GM18858 (cell line): ENCODE measurements around the gene TNNT3.

Experiments used
- ATAC-seq: cut with Tn5 transposase; IDR thresholded peaks from one replicate; pipeline ENCODE4 v1.9.1; 2021; ENCODE audit not compliant: unreplicated experiment

TNNT3 gene

DNA sequence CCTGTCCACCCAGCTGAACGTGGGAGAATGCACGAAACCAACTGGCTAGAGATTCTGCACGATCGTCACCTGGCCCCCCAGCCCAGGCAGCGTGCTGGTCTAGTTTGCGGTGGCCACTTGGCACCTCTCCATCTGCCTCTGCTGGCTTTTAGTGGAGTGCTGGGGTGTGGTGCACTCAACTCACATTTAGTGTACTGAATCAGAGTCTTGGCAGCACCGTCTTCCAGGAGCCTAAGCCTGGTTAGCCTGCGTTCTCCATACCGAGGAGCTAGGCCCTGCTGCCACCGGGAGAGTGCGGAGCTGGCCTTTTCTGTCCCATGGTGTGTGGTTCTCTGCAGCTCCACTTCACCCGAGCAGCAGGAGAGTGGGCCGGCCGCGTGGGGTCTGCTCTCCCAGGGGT, 30.4 kb downstream of the TNNT3 start:
- ATAC-seq, result no peak

DNA sequence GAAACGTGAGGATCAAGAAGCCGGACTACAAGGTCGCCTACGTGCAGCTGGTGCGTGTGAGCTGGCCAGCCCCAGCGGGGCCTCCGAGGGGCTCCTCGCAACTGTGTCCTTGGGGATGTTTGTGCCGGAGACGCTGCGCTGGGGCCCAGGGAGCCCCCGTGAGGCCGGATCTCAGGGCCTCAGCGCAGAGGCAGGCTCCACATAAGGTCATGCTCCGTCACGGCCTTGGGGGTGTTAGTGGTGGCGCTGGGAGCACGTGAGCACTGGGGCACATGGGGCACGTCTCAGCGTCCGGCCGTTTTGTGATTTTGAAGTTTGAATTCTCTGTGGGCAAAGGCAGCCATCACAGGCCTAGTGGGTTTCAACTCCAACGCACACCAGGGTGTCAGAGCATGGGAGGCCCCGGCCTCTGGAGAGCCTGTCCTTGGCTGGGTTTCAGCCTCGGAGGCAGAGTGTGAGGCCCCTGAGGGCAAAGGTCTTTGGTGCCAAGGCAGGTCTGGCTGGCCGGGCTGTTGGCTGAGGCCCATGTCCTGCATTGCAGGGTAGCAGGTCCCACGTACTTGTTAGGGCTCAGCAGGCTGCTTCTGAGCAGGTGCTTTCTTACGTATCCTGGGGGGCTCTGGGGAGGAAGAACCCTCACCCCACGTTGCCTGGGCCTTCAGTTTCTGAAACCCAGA, 33.4 kb downstream of the TNNT3 start:
- no peak for ATAC-seq

DNA sequence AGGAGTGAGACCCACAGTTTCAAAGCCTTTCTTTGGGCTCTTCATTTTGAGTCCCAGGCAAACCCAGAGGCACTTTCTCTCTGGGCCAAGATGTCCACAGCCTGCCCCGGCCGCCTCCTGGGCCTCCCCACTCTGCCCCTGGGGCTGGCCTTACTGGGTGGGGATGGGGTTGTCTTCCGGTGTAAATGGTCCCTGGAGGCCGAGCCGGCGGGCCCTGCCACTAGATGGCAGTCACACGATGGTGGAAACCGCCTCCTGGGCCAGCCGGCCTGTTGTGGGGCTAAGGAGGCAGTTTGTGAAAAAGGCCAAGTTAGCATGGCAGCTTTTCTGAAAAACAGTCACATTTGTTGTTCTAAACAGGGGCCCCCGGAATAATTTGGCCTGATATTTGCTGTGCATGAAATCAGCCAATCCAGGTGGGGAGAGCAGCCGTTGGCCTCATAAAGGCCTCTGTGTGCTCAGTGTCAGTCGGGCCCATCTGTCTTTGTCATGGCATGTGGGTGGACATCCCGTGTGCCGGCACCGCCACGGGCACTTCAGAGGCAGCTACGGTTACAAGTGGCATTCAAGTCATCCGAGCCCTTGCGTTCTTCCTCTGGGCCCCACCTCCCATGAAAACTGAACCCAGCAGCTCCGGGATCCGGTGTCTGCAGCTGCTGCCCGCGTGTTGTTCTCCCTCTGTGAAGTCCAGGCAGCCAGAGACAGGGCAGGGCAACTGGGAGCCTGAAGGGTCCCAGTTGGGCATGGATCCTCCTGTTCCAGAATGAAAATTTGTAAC, 34.2 kb downstream of the TNNT3 start:
- no peak for ATAC-seq

DNA sequence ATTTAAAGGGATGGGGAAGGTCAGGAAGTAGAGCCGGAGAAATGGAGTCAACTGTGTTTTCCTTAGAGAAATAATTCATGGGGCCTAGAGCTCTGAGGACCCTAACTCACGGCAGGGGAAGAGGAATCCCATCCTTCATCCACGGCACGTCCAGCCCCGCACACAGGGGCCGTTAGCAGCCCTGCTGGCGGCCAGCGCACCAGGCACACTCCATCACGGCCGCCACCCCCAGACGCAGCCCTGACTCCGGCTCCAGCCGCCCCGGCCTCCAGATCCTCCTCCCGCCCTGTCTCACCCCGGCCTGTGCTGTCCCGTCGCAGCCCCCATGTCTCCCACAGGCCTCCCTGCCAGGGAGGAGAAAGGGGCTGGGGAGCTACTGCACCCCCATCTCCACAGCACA, 38.9 kb downstream of the TNNT3 start:
- ATAC-seq, result no peak

DNA sequence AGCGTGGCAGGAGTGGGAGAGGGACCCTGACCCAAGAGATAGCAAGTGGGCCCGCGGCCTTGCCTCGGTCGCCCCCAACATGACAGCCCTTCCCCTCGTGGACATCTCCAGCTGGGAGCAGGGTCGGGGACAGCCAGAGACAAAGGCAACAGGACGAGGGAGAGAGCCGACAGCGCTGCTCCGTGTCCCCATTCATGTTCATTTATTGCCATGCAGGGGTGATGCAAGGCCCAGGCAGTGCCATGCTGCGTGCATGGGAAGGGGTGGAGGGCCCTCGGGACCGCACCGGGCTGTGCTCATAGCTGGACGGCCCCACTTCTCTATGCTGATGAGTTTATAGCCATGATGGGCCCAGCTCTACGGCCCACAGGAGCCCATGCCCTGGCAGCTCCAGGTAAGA, 40.3 kb downstream of the TNNT3 start:
- no peak for ATAC-seq

DNA sequence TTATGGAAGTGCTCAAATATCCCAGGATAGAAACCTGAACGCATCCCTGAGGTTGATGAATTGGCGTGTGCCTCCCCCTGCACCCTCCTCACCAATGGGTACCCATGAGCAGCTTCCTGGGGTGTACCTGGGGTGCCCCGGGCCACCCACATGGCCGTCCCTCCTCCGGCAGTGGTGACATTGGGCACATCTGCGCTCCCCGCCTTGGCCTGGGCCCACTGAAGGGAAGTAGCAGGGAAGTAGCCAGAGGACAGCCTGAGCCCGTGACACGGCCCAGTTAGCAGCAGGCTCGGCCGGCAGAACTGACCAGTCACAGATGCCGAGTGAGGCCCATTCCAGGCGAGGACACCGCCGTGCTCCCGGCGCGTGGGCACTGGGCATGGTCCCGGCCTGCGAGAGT, 44.4 kb downstream of the TNNT3 start:
- ATAC-seq, result no peak

DNA sequence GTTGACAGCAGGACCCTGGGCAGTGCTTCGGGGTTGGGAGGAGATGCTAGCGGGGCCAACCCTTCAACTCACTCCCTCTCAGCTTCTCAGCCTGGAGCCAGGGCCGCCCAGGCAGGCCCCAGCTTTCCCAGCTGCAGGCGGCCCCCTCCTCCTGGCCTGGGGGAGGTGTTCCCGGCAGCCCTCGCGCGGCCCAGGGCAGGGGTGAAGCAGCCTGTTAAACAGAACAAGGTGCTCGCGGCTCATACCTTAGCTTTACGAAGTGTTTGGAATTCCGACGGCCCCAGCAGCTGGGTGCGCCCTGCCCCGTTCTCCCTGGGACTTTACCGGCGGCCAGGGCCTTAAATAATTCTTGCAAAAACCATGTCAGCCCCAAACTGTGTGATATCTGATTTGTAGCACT, 44.8 kb downstream of the TNNT3 start:
- no peak for ATAC-seq

DNA sequence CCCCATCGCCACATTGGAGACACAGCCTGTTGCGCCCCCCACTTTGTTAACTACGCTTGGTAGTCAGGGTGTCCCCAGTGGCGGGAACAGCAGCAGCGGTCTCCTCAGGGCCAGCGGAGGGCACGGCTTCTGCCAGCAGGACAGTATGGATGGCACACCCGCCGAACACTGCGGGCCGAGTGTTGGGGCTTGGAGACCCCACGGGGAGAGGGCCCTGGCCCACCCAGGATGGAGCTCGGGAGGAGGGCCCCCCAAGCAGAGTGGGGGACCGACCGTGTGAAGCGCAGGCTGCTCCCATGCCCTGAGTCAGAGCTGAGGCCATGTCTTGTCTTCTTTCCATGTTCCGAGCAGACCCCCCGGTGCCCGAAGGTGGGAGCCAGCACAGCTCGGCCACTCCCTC, 45.5 kb downstream of the TNNT3 start:
- ATAC-seq, result no peak

DNA sequence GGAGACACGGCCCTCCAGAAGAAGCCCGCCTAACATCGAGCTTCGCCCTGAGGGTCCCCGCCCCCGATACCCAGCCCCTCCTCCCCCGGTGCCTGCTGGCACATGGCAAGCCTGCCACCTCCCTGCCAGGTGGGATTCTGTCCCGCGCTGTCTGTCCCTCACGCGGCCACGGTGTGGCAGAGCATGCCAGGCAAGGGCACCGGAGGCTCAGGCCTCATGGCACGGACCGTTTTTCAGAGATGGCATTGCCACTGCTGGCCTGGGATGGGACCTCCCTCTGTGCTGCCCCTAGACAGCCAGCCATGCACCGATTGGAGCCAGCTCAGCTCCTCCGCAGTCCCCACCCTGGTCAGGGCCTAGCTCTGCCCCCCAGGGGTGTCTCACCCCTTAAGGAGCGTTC, 47.0 kb downstream of the TNNT3 start:
- ATAC-seq, result no peak

DNA sequence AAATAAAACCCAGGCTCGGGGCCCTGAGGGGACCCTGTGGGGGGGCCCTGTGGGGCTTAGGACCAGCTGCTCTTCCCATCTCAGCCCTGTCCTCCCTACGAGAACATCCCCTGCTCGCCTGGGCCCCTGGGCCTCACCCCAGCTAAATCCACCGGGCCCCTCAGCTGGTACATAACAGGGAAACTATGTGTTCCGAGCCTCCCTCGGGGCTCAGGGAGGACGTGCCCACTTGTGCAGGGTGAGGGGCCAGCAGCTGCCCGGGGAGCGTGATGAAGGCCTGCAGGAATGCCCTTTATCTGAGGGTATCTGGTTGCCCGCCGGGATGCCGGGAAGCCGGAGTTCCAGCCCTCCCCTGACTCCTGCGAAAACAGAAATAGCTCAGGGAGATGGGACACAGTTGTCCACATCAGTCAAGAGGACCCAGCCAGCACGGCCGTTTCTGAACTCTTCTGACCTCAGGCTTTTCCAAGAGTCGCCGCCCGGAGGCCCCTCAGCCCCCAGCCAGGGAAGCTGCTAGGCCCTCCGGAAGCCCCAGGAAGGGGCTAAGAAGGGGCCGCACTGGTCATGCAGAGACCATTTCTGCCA, 48.2 kb downstream of the TNNT3 start:
- no peak for ATAC-seq

DNA sequence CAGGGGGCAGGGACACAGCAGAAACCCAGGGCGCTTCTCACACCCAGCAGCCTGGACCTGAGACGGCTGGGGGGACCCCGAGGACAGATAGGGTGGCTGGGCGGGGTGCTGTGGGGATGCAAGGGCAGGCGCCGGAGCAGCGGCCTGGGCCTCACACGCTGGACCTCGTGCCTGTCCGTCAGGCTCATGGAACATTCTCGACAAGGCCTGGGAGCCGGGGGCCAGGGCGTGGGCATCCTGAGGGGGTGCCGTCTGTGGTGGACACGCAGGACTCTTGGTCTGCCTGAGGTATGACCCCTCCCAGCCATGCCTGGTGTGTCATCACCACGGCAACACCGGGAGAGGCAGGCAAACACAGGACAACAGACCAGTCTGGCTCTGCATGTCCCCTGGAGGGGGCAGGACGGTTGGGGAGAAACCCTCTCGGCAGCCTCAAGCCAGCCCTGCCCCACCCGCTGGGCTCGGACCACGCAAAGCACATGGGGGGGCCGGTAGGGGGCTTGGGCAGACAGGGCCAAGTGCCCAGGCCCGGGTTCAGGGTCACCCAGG, 49.0 kb downstream of the TNNT3 start:
- ATAC-seq, result no peak

DNA sequence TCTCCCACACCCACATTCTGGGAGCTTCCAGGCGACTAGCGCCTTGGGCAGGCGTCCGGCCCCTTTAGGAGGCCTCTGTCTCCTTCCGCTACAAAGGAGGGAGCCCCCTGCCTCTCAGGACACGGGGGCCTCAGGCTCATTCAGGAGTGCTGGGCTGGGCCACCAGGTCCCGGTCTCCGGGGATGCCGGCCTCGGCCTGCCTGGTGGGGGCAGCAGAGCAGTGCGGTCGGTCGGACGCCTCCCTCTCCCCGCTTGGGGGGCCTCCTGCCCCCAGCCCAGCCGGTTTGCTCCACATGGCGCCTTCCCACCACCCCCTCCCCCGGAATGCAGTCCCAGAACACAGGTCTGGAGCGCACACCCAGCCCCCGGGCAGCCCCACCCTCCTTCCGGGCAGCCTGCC, 49.5 kb downstream of the TNNT3 start:
- no peak for ATAC-seq

DNA sequence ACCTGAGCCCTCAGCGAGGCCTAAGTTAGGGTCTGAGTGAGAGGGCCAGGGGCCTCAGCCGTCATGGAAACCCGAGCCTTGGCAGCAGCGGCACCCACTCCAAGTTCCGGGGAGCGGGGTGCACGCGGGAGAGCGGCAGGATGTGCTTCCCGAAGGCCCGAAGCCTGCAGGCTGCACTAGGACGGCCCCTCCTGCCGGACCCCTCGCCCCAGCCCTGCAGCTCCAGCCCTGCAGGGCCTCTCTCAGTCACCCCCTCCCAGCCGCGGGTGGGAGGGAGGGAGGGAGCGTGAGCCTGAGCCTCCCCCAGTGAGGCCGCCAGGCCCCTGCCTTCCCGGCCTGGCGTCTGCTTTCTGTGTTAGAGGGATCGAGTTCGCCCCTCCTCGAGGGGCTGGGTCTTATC, 50.3 kb downstream of the TNNT3 start:
- ATAC-seq, result no peak

DNA sequence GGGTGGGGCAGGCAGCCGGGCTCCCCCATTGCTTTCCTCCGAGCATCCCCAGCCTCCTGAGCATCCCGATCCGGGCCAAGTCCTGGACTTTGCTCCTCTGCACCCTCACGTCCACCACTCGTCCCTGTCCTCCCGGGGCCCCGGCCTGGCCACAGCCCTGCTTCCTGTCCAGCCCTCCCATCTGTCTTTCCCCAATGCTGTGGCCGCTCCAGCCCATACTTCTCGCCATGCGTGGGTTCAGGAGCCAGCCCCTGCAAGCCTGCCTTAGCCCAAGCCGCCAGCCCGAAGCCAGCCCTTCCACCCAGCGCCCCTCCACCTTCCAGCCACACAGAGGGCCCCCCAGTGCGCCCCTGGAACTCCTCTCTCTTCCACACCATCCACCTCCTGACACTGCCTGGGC, 51.5 kb downstream of the TNNT3 start:
- no peak for ATAC-seq

DNA sequence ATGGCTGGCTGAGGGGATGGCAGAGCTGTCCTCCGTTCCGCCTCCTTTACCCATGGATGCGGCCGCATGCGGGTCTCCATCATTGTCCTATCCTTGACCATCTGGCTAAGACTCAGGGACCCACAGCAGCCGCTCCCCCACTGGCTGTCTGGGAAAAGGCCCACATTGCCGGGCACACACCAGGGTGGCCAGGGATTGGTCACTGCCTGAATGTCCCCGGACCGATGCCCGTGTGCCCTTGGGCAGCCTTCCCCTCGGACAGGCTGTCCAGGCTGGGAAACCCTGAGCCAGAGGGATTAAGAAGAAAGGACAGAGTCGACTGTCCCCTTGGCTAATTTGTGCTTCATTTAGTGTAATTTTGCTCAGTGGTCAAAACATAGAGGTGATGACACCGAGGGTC, 55.7 kb downstream of the TNNT3 start:
- no peak for ATAC-seq

DNA sequence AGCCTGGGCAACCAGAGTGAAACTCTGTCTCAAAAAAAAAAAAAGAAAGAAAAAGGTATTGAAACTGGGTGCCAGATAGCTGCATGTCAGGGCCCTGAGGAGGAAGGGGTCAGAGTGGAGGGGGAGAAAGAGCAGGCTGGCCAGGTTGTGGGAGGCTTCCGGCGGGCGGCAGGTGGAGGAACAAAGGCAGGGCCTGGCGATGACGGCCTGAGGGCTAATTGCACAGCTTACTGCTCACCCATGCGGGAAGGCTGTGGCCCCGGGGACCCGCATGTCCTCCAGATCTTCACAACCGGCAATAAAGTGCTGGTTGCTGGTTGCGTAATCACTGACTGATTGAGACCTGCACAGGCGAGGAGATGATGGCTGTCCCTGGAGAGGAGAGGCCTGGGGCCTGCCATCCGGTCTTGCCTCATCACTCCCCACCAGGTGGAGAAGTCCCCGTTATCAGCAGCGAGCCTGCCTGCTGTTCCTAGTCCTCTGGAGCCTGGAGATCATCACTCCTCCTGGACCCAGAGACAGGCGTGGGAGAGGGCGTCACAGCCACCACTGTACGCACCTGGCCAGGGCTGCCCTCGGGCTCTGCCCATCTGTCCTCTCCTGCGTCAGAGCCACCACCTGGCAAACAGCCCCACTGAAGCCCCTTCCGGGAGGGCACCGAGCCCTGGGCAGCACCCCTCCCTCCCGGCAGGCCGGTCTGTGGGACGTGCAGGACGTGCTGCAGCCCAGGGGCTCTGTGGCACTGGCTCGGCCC, 59.4 kb downstream of the TNNT3 start:
- ATAC-seq, result no peak

DNA sequence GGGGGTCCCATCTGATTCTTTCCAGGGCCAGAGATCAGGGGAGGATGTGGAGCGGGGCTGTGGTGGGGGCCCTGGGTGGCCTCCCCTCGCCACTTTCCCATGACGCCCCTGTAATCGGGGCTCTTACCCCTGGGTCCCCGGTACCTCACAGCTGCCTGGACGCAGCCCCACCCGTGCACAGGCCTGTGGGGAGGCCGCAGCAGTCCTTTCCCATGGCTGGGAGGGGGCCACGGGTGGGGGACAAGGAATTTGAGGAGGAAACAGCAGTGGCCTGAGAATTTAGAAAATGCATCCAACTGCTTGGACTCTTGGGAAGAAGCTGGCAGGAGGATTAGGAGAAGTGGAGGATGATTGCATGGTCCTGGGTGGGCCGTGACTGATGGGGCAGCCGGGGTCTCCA, 60.1 kb downstream of the TNNT3 start:
- no peak for ATAC-seq

DNA sequence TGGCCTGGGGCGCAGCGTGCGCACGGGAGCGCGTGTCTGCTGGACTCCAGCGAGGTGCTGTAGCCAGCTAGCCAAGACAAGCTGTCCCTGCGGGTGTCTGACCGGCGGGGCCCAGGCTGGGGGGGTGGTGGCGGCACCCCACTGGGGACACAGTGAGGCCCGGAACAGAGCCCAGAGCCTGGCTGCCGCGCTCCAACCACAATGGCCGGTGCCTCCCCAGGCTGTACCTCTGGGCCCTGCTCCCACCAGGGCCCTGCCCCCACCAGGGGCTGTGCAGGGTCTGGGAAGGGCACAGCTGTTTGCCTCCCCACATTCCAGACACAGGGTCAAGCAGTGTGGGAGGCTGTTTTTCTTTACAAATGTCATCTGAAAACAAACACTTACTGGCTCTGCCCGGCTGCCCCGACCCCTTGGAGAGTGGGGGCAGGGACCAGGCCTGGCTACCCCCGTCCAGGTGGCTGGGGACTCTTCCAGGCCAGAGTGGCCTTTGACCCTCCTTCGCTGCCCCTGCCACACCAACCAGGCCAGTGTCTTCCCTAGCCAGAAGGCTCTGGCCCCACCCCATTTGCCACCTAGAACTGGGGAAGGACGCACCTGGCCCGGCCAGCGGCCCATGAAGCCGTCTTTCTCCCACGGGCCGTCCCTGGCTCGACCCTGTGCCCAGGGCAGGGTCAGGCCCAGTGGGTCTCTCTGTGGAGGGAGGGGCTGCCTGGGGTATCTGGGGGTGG, 63.5 kb downstream of the TNNT3 start:
- no peak for ATAC-seq

DNA sequence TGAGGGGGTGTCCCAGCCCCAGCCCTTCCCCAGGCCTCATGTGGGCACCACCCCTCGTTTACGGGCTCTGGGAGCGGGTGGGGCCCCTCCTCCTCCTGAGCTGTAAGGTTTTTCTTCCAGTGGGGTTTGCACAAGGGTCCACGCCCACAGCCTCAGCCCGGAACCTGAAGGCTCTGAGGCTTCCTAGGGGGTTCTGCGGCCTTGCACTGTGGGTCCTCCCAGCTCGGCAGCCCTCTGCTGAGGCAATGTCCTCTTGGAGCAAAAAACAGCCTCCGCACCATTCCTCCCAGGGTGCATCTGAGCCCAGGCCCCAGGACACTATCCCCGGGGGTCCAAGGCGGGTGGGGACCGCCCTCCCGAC, 64.1 kb downstream of the TNNT3 start:
- no peak for ATAC-seq

DNA sequence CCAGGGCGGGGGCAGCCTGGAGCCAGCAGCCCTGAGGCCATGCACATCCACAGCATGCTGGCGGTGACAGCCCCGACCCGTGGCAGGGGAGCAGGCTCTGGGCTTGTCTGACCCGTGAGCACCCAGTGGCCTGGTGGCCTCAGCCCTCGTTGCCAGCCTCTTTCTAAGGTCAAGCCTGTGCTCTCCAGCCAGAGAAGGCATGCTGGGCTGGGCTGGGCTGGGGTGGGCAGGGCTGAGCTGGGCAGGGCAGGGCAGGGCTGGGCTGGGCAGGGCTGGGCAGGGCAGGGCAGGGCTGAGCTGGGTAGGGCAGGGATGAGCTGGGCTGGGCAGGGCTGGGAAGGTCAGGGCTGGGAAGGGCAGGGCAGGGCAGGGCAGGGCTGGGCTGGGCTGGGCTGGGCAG, 67.5 kb downstream of the TNNT3 start:
- ATAC-seq, result no peak

DNA sequence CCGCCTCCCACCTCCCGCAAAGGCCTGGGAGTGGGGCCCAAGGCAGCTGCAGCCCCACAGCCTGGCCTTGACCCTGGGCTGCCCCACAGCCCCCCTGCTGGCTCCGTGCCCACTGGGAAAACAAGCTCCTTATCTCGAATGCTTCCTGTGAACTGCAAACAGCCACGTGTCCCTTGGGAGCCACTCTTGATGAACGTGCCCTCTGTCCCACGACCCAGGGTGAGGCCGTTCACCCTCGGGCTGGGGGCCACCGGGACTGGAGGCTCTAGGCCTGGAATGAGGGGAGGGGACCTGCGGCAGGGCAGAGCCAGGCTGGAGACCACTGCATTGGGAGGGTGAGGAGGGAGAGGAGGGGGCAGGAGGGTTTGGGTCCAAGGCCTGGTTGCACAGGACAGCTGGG, 68.7 kb downstream of the TNNT3 start:
- ATAC-seq, result no peak
